Activated CD4-positive, alpha-beta T cell treated with anti-CD3 and anti-CD28 coated beads, Interleukin-2, amount 50 U/mL, for 1 hour (primary cell): Measurements from ENCODE around the gene MED13.
"Not testable (repeated sequence)": the region's sequence is repeated elsewhere in the genome, so short reads cannot be mapped to it uniquely, and the experiment has no call there.

Experiments used
- DNase-seq: peaks from one replicate; pipeline ENCODE4 v3.0.0-alpha.2; 2020

MED13 gene

DNA sequence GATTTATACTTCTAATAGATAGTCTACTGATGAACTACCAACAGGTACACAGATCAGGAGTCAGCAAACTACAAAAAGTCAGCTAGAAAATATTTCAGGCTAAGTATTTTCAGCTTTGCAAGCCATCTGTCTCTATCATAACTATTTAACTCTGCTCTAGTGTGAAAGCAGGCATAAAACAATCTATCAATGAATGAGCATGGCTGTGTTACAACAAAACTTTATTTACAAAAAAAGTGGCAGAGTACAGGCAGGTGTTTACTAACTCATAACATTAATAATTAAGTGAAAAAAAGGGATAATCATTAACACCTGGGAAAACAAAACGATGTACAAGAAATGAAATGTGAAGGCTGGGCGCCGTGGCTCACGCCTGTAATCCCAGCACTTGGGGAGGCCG lies 15.8 kb downstream of the MED13 start:
- no peak for DNase-seq

GRCh38 chr17:62048262-62048661 lies 16.8 kb downstream of the MED13 start:
- no peak for DNase-seq

- DNase-seq: no peak
These were observed 19.6 kb downstream of the MED13 start for GRCh38 chr17:62045517-62045916.

- DNase-seq: no peak
These were observed 20.0 kb downstream of the MED13 start for GRCh38 chr17:62045109-62045508.

DNA sequence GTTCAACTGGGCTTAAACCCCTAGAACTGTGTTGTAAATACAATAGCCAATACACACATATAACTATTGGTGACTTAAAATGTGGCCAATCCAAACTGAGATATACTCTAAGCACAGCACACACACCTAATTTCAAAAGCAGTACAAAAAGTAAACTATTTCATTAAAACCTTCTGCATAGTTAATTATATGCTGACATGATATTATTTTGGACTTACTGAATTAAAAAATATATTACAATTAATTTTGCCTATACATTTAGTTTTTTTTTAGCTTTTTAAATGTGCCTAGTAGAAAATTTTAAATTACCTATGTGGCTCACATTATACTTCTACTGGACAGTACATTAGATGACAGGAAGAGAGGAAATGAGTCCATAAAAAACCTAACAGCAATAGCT lies 21.5 kb downstream of the MED13 start:
- no peak for DNase-seq

DNA sequence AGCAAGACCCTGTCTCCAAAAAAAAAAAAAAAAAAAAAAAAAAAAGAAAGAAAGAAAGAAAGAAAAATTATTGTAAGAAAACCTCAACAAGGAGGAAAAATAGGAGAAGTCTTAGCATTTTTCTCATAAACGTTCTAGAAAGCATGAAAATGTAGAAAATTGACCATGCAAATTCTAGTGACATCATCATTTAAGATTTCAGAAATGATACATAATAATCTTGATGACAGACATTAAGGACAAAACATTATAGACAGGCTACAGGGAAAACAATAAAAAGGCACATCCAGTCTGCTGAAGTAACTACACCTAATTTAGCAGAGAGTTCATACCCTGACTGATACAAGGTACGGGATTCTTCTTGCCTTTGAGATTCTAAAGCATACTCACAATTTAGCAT lies 21.9 kb downstream of the MED13 start:
- DNase-seq: no peak

DNA sequence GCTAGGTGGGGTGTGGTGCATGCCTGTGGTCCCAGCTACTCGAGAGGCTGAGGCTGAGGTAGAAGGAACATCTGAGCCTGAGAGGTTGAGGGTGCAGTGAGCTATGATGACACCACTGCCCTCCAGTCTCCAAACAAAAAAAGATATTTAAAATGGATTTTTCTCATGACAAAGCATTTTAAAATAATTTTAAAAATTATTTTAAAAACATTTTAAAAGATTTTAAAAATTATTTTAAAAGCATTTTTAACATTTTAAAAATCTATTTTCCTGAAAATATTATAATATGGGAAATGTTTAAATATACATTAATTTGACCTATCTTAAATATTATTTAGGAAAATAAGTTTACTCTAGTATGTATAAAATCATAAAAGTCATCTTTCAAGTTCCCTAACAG lies 26.8 kb downstream of the MED13 start:
- no peak for DNase-seq

GRCh38 chr17:62033317-62033716 lies 31.8 kb downstream of the MED13 start:
- DNase-seq: no peak

GRCh38 chr17:62032480-62032879 lies 32.6 kb downstream of the MED13 start:
- DNase-seq: no peak

DNA sequence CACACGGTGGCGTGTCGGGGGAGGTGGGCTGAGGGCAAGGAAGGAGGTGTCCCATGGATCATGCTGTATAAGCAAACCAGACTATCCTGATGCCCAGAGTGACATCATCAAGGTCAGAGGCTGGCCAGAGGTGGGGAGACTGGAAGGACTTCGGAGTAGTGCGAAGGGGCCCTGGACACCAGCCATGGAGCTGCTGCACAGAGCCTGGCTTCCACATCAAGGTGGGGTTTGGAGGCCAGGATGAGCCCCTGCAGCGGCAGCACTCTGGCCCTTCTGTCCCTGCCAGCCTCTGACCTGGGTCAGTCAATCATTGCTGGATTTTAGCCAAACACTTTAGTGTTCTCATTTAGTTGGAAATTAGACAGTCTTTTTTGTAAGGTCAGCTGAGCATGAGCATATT lies 34.8 kb downstream of the MED13 start:
- DNase-seq: no peak

DNA sequence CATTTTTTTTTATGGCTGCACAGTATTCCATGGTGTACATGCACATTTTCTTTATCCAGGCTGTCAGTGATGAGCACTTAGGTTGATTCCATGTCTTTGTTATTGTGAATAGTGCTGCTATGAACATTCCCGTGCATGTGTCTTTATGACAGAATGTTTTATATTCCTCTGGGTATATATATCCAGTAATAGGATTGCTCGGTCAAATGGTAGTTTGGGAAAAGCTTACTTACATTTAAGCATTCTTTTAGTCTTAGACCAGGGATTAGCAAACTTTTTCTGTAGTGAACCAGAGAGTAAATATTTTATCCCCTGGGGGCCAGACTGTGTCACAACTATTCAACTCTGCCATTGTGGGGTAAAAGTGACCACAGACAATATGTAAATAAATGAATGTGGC lies 40.2 kb downstream of the MED13 start:
- DNase-seq: no peak

GRCh38 chr17:62017912-62018311 lies 47.2 kb downstream of the MED13 start:
- no peak for DNase-seq

GRCh38 chr17:62017496-62017895 lies 47.6 kb downstream of the MED13 start:
- no peak for DNase-seq

DNA sequence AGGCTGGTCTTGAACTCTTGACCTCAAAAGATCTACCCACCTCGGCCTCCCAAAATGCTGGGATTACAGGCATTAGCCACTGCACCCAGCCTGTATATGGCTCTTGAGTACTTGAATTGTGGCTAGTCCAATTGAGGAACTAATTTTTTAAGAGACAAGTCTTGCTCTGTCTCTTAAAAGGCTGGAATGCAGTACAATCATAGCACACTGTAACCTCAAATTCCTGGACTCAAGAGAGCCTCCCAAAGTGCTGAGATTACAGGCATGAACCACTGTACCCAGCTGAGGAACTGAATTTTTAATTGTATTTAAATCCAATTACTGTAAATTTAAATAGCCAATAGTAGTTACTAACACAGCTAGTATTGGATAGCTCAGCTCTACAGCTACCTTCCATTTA lies 50.6 kb downstream of the MED13 start:
- no peak for DNase-seq

DNA sequence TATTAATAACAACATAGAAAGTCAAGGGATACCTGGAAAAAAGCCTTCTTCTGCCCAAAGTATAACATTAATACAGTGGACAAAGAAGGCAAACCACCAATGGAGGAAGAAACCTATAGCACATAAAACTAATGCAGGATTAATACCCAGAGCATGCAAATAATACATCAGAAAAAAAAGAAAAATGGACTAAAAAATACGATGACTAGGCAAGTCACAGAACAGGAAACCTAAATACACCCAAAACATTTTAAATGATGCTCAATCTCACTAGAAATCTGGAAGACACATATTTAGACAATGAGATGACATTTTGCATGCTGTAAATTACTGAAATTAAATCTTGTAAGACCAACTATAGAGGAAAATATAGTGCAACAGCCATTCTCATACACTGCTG lies 55.9 kb downstream of the MED13 start:
- no peak for DNase-seq

DNA sequence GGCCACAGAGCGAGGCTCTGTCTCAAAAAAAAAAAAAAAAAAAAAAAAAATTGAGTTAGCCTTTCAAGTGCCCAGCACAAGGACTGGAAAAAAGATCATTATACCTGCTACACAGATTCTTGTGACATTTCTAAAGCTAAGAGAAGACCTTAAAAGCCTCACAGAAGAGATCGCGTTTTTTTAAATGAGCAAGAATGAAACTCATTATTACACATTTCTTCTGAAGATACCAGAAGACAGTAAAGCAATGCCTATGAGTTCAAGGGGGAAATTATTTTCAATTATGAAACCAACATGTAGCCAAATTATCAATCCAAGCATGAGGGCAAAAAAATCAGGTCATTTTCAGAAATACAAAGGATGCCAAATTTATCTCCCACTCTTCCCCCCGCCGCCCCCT lies 56.8 kb downstream of the MED13 start:
- DNase-seq: no peak

GRCh38 chr17:62004388-62004787 lies 60.7 kb downstream of the MED13 start:
- DNase-seq: no peak

GRCh38 chr17:62003141-62003540 lies 61.9 kb downstream of the MED13 start:
- DNase-seq: not testable (repeated sequence)

GRCh38 chr17:62001105-62001504 lies 64.0 kb downstream of the MED13 start:
- no peak for DNase-seq

DNA sequence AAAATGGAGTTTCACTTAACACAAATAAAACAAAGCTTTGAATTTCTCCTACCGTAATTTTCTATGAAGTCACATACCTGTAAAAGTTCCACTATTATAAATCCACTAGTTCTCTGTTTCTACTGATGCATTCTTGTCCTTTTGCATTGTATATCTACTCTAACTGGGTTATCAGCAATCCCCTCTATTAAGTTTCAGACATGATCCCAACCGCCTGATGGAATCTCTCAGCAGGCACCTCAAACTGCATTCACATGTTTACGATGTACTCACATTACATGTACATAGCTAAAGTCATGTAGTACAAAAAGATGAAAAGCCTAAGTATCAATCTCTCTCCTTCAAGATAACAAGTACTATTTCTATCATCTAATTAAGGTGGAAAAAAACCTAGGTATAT lies 64.9 kb downstream of the MED13 start:
- no peak for DNase-seq

GRCh38 chr17:61998534-61998933 lies 66.5 kb downstream of the MED13 start:
- DNase-seq: not testable (repeated sequence)

- no peak for DNase-seq
These were observed 67.4 kb downstream of the MED13 start for GRCh38 chr17:61997664-61998063.

GRCh38 chr17:61996916-61997605 lies 68.0 kb downstream of the MED13 start:
- no peak for DNase-seq

- DNase-seq: no peak
These were observed 75.6 kb downstream of the MED13 start for GRCh38 chr17:61989509-61989908.

DNA sequence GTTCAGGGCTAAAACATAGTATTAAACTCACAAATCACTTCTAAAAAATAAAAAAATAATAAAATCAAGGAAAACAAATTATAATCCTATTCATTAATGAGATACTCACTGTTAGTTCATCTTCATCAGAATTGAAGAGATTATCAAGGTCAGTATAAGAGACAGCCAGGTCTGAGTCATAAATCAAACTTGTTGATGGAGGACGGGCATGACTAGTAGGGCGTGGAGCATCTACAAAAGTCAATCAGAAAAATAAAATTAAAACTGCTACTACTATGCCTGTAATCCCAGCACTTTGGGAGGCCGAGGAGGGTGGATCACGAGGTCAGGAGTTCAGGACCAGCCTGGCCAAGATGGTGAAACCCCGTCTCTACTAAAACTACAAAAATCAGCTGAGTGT lies 78.2 kb downstream of the MED13 start:
- no peak for DNase-seq

DNA sequence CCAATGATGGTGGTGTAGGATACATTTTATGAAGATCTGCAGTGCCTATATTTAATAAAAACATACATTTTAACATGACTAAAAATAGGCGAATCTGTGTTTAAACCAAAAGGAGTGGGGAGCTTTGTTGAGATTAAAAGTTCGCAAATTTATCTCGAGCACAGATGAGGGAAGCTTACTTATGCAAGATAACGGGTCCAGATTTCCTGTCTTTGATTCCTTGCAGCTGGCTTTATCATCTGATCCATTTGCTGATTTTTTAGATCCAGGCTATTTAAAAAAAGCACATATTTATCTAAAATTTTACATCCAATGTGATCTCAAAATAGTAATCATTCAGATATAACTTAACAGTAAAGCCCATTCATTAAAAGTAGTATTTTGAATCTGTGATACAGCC lies 80.3 kb downstream of the MED13 start:
- no peak for DNase-seq
